ENCODE measurements around the gene VPS4A.

VPS4A gene

GRCh38 chr16:69307856-69308255, 3.3 kb upstream of the VPS4A start:
- DNase-seq, result no peak

- DNase-seq, result no peak
Measured at GRCh38 chr16:69309316-69309715, 1.8 kb upstream of the VPS4A start.

DNA sequence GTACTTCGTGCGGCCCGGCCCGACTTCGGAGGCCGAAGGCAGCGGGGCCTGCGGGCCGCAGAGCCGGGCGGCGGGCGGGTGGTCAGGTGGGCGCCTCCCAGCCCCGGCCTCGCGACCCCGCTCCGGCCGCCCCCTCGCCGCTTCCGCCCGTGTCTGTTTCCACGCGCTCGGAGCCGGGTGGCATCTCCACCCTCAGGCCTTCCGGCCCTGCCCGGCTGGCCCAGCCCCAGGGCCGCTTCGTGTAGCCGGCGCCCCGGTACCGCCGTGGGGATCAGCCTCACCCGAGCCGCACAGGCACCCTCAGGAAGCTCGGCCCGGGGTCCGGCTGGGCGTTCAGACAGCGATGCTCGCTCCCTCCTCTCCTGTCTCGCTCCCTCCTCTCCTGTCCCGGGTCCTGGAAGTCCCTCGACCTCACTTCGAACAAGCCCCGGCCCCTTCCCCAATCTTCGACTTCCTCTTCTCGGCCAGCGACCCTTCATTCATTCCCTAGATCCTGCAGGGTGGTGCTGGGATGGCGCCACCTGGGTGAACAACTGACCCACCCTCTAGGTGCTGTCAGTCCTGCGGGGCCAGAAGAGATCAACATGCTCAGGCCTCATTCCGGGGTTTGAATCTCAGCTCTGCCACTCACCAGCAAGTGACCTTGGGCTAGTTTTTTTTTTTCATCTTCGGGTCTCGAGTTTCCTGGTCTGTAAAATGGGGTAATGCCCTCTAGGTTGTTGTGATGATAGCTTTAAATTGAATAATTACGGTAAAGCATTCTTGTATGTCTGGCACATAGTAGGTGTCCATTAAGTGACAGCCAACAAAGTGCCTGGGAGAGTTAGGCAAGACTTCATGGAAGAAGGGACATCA, 610 bp downstream of the VPS4A start:
- no peak for DNase-seq

GRCh38 chr16:69313469-69313868, 2.3 kb downstream of the VPS4A start:
- no peak for DNase-seq

GRCh38 chr16:69314534-69314933, 3.4 kb downstream of the VPS4A start:
- DNase-seq, result no peak

GRCh38 chr16:69315486-69316311, 4.5 kb downstream of the VPS4A start:
- DNase-seq, result no peak

- no peak for DNase-seq
Measured at GRCh38 chr16:69316595-69317034, 5.5 kb downstream of the VPS4A start.

DNA sequence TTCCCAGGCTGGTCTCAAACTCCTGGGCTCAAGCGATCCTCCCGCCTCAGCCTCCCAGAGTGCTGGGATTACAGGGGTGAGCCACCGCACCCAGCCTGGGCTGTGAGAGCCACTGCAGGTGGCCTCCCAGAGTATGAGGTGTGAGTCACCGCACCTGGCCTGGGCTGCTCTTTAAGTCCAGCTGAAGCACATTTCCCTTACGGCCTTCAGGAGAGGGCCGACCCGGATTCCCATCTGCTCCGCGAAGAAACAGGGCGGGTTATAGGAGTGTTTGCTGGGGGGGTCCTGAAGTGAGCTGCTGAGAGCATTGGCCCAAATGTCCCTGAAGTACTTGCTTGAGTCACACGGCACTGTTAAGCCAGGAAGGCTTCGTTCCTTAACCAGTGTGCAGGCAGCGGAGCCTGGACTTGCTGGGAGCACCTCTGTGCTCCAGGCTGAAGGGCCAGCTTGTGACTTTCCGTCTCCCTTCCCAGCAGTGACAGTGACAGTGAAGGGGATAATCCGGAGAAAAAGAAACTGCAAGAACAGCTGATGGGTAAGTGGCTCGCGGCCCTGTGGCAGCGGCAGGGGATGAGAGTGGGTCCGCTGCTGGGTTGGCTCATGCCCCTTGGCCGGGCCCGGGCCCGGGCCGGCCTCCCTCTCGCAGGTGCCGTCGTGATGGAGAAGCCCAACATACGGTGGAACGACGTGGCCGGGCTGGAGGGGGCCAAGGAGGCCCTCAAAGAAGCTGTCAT, 7.2 kb downstream of the VPS4A start:
- DNase-seq, result no peak

- no peak for DNase-seq
Measured at GRCh38 chr16:69318911-69319289, 7.8 kb downstream of the VPS4A start.

GRCh38 chr16:69319381-69319780, 8.2 kb downstream of the VPS4A start:
- DNase-seq, result no peak

GRCh38 chr16:69319826-69320739, 8.9 kb downstream of the VPS4A start:
- no peak for DNase-seq

DNA sequence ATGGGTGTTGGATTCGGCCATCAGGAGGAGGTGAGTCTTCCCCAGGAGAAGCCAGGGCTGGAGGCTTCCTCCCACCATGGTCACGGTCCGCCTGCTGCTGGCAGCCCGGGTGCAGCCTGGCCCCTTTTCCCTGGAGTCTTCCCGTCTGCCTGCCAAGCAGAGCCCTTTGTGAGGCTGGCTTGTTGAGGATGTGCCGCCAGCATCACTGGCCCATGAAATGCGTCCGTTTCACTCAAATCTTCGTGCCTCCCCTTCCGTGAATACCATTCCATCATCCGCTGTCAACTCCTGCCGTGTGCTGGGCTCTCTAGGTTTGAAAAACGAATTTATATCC, 9.6 kb downstream of the VPS4A start:
- no peak for DNase-seq

DNA sequence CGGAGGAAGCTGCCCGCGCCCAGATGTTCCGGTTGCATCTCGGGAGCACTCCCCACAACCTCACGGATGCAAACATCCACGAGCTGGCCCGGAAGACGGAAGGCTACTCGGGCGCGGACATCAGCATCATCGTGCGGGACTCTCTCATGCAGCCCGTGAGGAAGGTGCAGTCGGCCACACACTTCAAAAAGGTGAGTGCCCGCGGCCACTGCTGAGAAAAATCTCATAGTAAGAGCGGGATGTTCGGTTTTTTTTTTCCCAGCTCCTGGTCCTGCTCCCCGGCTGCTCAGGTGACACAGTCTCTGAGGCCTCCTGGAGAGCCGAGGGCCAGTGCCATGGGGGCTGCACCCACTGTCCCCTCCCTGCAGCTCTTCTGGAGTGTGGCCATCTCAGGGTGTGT, 9.9 kb downstream of the VPS4A start:
- no peak for DNase-seq

GRCh38 chr16:69322343-69322742, 11.2 kb downstream of the VPS4A start:
- no peak for DNase-seq

DNA sequence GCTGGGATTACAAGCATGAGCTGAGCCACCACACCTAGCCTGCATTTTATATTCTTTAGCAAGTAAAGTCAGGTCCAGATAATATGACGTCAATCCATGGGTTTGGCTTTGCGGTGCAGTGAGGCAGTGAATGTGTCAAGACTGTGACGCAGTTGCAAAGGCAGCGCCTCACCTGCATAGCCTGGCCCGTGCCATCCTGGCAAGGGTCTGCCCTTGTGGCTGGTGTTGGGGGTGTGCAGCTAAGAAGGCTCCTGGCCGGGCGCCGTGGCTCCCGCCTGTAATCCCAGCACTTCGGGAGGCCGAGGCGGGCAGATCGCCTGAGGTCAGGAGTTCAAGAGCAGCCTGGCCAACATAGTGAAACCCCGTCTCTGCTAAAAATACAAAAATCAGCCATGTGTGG, 12.3 kb downstream of the VPS4A start:
- no peak for DNase-seq

DNA sequence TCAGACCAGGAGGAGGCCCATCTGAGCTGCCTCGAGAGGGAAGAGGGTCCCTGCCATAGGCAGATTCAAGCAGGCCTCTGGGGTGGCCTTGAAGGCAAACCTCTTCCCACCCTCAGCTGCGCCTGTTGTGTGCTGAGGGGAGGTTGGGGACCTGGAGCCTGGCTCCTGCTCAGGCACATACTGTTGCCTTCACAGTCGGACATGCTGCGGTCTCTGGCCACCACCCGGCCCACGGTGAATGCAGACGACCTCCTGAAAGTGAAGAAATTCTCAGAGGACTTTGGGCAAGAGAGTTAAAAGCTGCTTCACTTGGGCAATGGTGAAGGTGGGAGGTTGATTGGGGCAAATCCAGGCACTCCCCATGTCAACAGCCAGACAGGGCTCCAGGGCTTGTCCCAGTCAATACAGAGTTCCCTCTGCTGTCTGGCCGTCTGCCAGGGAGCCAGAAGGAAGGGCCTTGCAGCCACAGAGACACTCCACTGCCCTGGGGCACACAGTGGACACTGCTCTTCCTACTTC, 12.9 kb downstream of the VPS4A start:
- no peak for DNase-seq

DNA sequence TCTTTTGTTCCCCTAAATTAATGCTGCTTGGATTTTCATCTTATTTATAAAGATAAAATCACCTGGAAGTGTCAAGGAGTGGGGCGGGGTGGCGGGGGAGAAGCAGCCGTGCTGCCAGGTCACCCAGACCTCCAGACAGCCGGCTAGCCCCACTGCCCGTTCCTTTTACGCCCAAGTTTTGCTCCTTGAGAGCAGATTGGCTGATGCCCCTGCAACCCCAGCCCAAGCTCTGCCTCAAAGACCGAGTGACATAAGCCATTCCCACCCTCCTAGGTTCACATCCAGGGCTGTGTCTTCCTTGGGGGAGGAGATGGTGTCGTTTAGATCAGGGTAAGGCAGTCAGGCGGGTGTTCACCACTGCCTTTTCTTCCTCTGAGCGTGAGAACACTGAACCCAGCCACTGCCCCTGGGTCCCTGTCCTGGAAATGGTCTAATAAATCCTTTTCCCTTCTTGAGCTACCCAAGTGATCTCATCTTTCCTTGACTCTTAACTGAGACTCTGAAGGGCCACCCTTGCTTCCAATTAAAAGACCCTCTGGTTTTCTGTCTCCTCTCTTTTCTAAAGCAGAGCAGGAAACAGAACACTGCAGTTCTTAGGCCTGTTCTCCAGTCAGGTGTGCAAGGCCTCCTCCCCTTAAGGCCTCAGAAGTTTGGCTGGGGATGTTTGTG, 13.6 kb downstream of the VPS4A start:
- DNase-seq, result no peak

DNA sequence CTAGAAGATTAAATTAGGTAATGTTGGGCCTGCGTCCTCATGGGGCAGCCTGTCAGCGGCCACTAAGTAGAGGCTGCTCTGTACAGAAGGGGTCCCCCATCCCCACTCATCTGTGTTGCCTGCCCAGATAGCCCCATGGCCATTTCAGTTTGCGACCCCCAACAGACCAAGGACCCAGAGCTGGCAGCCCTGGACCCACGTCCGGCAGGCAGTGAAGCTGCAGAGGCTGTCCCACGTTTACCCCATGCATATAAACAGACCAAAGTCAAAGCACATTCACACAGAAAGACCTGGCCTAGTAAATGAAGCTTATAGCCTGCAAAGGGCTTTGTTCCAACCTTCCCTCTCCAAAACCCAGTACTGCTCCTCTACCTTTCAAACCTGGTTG, 14.6 kb downstream of the VPS4A start:
- DNase-seq, result no peak

DNA sequence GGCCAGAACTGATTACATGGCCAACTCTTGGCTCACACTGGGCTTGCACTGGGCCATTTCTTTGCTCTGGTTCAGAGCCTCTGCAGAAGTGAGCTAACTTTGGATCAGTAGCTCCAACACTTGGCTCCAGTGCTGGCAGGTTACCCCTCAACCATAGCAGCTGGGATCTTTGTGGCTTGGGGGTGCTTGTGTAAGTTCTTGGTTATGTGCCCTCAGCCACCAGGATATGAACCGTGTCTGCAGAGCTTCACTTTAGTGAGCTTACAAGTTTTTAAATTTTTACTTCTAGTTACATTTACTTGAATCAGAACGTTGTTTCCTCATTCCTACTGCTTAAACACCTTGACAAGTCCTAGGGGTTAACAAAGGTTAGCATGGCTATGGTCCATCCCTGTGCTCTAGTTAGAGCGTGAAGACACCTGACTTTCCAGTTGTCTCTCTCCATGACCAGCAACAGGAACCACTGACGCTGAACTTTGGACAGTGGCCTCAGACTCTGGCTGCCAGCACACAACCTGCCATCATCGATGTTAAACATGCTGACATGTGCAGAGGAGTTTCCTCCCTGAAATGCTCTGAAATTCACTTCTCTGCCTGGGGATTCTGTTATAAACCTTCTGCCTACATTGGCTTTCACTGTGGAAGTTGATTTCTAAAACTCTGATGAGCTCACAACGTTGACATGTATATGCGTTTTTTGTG, 15.2 kb downstream of the VPS4A start:
- no peak for DNase-seq

DNA sequence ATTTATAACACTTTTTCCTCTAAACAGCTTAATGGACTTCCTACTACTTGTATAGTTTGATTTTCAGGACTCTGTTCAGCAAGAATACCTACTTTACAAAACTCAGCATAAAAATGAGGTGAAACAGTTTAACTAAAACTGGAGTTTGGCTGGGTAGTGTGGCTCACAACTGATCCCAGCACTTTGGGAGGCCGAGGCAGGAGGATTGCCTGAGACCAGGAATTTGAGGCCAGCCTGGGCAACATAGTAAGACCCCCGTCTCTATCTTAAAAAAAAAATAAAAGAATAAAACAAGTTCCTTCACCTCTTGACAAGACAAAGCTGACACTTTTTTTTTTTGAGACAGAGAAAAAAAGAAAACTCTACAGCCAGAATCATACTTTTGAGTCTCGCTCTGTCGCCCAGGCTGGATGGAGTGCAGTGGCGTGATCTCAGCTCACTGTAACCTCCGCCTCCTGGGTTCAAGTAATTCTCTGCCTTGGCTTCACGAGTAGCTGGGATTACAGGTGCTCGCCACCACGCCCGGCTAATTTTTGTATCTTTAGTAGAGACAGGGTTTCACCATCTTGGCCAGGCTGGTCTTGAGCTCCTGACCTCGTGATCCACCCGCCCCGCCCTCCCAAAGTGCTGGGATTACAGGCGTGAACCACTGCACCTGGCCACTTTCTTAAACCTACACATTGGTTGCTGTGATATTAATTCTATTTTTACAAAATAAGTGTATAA, 16.6 kb downstream of the VPS4A start:
- DNase-seq, result no peak

Measured in fibroblast of skin of scalp (primary cell).